SJCRH30 (cell line): ENCODE results near the gene MUC5AC. TPM values are rescaled to one million over a fixed set of nuclear protein-coding genes. Genes with fewer than 3 reads are reported as not detected.

Experiments
- DNase-seq, 2 experiments: peaks; one replicate each; pipeline ENCODE4 v3.0.0-alpha.2; 2015 to 2020
- H3K27ac ChIP-seq: fragments of 250-450 bp; sonication (Bioruptor Pico); 2 replicates; pipeline ENCODE4 v1.5.1; 2020; ENCODE audit warnings: mild to moderate bottlenecking, moderate library complexity
- H3K27me3 ChIP-seq: fragments of 250-450 bp; sonication (Bioruptor Pico); 2 replicates; pipeline ENCODE4 v1.5.1; 2020; ENCODE audit warnings: mild to moderate bottlenecking, moderate library complexity
- H3K36me3 ChIP-seq: fragments of 250-450 bp; sonication (Bioruptor Pico); 2 replicates; pipeline ENCODE4 v1.5.1; 2020; ENCODE audit warnings: mild to moderate bottlenecking, moderate library complexity
- H3K4me1 ChIP-seq: fragments of 250-450 bp; sonication (Bioruptor Pico); 2 replicates; pipeline ENCODE4 v1.5.1; 2020; ENCODE audit warnings: mild to moderate bottlenecking, moderate library complexity
- H3K4me3 ChIP-seq: fragments of 250-450 bp; sonication (Bioruptor Pico); 2 replicates; pipeline ENCODE4 v1.5.1; 2020; ENCODE audit warnings: mild to moderate bottlenecking, moderate library complexity
- H3K9me3 ChIP-seq: fragments of 250-450 bp; sonication (Bioruptor Pico); replicated peaks from 2 replicates; pipeline ENCODE4 v1.5.1; 2020; ENCODE audit warnings: mild to moderate bottlenecking, moderate library complexity
- total RNA-seq: library from RNA; depleted of rRNA; stranded (reverse); fragments of >200 nt; shearing (Covaris generic); gene quantifications from 2 replicates; pipeline ENCODE4 v1.2.3, GENCODE V29; 2014

Gene MUC5AC
- total RNA-seq, 1 experiment from 2014 or later, result not detected

DNA sequence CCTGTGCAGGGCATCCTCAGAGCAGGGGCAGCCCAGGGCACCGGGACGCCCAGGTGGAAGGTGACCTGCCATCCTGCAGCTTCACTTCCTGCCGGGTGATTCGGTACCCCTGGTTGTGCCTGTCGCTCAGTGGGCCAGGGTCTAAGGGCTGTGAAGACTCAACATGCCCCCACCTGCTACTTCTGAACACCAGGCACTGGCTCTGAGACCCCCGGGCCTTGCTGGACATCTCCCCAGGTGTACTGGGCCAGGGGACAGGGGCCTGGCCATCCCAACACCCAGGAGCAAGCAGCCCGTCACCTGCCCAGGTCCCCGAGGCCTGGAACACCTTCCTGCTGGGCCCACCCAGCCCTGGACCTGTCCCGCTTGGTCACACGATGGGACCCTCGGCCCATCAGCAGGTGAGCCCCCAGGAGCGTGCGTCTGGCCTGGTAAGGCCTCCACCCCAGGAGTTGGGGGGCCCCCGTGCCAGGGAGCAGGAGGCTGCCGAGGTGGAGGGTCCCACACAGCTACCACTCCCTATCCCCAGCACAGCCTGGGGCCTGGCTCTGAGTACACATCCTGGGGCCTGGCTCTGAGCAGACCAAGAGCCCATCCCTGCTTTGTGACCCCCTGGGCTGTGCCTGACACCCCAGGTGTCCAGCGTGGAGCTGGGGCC is 61.2 kb downstream of the MUC5AC start:
- no peaks in the 10 kb centered on the region for H3K9me3 ChIP-seq
- no peaks in the 10 kb centered on the region for H3K36me3 ChIP-seq
- H3K4me3 ChIP-seq, result no peak overlapping the region
- peaks cover 10% of the 10 kb centered on the region; the same call in 1 of the 2 replicates for H3K27me3 ChIP-seq
- no peaks in the 10 kb centered on the region for H3K4me1 ChIP-seq
- DNase-seq, result no peak
- no peak overlapping the region for H3K27ac ChIP-seq

DNA sequence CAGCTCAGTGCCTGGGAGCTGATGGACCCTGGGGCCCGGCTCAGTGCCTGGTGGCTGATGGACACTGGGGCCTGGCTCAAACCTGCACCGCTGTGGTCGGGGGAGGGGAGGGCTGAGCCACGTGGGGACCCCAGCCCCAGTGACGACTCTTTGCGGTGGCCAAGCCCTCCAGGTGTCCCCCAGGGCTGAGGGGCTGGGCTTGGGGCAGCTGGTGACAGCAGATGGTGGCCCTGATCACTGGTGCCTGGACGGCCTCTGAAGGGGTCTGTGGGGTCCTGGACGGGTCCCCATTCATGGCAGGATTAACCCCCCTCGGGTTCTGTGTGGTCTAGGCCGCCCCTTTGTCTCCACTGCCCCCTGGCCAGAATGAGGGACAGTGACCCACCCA is 61.7 kb downstream of the MUC5AC start:
- Histone ChIP-seq H3K36me3 (no peaks in the 10 kb centered on the region), H3K4me1 (no peaks in the 10 kb centered on the region), H3K27ac (no peak overlapping the region), H3K9me3 (no peaks in the 10 kb centered on the region), H3K27me3 (peaks cover 10% of the 10 kb centered on the region; the same call in 1 of the 2 replicates), H3K4me3 (no peak overlapping the region)
- DNase-seq, result no peak

DNA sequence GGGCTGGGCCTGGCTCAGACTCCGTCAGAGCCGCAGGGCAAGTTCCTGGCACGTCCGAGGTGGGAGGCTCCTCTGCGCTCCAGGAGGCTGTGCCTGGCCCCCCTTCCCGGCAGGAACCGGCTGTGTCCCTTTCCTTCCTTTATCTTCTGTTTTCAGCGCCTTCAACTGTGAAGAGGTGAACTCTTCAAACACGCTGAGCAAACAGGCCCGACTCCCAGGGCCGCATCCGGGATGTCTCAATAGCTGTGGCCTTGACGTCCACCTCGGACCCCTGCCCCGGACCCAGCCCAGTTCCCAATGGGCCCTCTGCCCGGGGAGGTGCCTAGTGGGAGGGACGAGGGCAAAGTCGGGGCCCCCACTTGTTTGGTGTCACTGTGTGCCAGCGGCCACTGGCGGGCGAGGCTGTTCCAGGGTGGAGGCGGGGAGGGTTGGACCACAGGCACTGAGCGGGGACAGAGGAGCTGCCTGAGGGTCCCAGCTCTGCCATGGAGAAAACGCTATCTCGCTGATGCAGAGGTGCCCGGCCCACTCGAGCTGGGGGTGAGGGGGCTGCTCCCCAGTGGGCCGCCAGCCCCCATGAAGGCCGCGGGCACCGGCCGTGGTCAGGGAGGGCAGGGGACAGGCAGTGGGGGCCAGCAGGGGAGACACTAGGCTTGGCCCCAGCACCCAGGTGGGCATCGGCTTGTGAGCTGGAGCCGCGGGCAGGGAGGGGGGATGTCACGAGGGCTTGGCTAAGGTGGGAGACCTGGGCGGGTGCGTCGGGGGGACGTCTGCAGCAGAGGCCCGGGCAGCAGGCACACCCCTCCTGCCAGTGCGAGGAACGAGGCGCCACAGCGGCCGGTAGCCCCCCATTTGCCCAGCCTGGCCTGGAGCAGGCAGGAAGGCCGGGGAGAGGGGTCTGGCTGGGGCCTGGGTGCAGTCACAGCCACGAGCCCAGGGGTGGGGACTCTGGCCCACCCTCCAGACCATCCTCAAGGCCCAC is 62.4 kb downstream of the MUC5AC start:
- peaks cover 10% of the 10 kb centered on the region; the same call in 1 of the 2 replicates for H3K27me3 ChIP-seq

DNA sequence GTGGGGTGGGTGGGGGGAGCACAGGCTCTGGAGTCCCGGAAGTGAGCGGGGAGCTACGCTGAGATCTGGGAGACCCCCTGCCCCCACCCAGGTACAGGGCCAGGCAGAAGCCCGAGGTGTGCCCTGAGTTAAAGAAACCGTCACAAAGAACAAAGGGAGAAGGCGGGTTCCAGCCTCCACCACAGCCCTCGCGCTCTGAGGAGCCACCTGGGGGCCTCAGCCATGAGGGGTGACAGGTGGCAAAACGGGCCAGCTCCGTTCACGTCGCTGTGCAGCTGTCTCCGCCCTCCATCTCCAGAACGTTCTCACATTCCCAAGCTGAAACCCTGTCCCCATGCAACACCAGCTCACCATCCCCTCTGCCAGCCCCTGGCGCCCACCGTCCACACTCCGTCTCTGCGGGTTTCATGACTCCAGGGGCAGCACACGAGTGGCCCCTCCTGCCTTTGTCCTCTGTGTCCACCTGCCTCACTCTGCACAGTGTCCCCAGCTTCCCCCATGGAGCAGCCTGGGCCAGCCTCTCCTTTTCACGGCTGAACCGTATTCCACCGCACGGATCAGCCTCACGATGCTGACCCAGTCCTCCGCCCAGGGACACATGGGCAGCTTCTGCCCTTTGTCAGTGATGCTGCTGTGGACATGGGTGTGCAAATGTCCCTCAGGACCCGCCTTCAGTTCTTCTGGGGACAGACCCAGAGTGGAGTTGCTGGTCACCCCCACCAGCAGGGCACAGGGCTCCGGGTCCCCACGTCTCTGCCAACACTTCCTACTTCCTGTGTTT is 63.4 kb downstream of the MUC5AC start:
- H3K27me3 ChIP-seq, result peaks cover 16% of the 10 kb centered on the region; the same call in 1 of the 2 replicates
- no peak overlapping the region for H3K27ac ChIP-seq
- H3K4me3 ChIP-seq, result no peak overlapping the region
- no peak for DNase-seq
- H3K36me3 ChIP-seq, result no peaks in the 10 kb centered on the region
- no peaks in the 10 kb centered on the region for H3K4me1 ChIP-seq
- no peaks in the 10 kb centered on the region for H3K9me3 ChIP-seq

More for the DNA sequence above, 62.4 kb downstream of the MUC5AC start:
- Histone ChIP-seq H3K36me3 (no peaks in the 10 kb centered on the region), H3K4me1 (no peaks in the 10 kb centered on the region), H3K4me3 (no peak overlapping the region), H3K9me3 (no peaks in the 10 kb centered on the region), H3K27ac (no peak overlapping the region)
- no peak for DNase-seq

DNA sequence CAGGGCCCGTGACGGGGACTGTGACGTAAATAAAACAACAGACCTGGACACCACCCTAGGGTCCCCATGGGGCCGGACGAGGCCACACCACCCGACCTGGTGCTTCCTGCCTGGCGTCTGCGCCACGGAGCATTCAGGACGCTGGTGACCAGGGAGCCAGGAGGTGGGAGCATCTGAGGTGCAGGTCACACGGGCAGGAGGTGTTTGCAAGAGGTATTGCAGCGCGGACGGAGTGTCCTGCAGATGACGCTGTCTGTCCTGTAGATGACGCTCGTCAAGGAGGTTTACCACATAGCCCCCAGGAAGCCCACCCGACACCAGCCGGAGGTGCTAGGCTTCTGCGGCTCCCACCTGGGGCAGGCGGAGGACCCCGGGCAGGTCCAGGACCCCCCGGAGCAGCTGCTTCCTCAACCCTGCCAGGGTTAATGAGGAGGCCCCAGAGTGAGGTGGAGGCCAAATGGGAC is 64.1 kb downstream of the MUC5AC start:
- H3K4me1 ChIP-seq, result no peaks in the 10 kb centered on the region
- H3K9me3 ChIP-seq, result no peaks in the 10 kb centered on the region
- H3K36me3 ChIP-seq, result no peaks in the 10 kb centered on the region
- H3K27ac ChIP-seq, result no peak overlapping the region
- H3K4me3 ChIP-seq, result no peak overlapping the region
- H3K27me3 ChIP-seq, result peaks cover 16% of the 10 kb centered on the region; the same call in 1 of the 2 replicates
- DNase-seq, result no peak

DNA sequence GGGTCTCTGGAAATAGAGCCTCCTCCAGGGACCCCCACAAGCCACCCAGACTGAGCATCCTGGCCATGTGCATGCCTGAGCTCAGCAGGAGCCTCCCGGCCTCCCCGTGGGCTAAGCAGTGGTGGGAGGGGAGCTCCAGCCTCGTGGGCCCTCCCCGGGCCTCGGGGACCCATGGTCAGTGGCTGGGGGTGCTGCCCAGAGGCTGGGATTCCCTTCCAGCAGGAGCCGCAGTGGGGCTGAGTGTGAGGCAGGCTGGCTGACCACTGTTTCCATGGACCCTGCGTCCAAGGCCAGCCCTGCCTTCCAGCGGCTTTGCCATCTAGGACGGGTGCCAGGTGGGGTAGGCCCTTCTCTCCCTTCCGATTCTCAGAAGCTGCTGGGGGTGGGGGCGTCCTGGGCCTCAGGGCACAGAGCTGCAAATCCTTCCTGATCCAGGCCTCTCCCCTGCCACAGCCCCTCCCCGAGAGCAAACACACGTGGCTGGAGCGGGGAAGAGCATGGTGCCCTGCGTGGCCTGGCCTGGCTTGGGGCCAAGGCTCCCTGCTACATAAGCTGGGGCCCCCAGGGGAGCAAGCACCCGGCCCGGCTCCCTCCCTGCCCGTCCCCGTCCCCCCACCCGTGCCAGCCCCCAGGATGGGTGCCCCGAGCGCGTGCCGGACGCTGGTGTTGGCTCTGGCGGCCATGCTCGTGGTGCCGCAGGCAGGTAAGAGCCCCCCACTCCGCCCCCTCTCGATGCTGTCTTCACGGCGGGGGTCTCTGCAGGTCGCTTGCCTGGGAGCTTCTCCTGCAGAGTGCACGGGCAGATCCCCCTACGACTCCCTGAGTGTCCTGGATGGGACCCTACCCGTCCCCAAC is 65.0 kb downstream of the MUC5AC start, which contains the start of gene MUC5B:
Gene MUC5B (plus strand): TSS at position 576 of the 855 bp plus-strand sequence. CDS start 58 bp downstream, at position 634.
- no peaks in the 10 kb centered on the region for H3K36me3 ChIP-seq
- no peaks in the 10 kb centered on the region for H3K9me3 ChIP-seq
- H3K27me3 ChIP-seq, result peaks cover 16% of the 10 kb centered on the region; the same call in 1 of the 2 replicates
- no peak within 1 kb of the TSS for H3K4me3 ChIP-seq
- no peak within 1 kb of the TSS for H3K27ac ChIP-seq
- H3K4me1 ChIP-seq, result no peaks in the 10 kb centered on the region
- no peak for DNase-seq

DNA sequence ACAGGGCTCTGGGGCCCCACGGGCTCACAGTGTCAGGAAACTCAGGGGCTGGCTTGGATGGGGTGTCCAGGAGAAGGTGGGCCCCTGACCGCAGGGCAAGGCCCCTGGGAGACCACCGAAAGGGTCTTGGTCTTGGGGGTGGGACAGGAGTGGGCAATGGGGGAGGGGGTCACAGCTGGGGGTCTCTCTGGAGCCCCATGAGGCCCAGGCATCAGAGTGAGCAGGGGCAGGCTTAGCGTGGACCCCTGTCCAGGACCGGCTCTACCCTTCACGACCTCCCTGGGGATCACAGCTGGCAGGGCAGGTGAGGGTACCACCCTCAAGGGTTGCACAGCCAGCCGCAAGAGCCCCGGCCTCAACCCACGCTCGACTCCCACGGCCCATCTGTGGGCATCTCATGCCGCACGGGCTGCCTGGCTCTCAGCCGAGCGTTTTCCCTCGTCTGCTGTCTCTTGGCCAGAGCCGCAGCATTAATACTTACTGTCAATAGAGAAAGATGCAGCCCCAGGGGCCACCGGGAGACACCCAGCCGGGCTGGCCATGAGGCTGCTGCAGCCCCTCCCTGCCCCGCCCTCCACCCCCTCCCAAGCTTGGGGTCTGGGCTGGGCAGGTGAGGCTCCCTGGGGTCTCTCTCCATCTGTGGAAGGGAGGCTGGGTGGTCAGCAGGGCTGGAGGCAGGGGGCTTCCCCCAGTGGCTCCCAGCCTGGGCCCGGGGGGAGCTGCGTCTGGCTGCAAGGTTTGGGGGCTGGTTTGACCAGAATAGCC is 65.8 kb downstream of the MUC5AC start:
- Histone ChIP-seq H3K9me3 (no peaks in the 10 kb centered on the region), H3K4me1 (no peaks in the 10 kb centered on the region), H3K27ac (no peak overlapping the region), H3K27me3 (peaks cover 16% of the 10 kb centered on the region; the same call in 1 of the 2 replicates), H3K4me3 (no peak overlapping the region), H3K36me3 (no peaks in the 10 kb centered on the region)
- DNase-seq, result no peak

DNA sequence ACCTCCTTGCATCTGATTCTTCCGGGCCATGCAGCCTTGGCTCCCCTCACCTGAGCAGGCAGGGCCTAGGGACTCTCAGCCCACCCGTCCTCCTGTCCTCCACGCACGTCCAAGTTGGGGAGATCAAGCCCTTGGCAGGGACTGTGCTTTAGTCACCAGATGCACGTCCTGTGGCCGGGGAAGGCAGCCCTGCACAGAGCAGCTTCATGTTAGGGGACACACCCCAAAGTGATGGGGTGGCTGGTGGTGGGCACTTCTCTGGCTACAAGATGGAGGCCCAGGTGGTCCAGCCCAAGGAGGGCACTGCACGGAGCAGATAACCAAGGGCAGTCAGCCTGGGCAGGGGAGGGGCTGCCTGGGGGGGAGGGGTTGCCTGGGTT is 66.3 kb downstream of the MUC5AC start:
- H3K36me3 ChIP-seq, result no peaks in the 10 kb centered on the region
- H3K27ac ChIP-seq, result no peak overlapping the region
- no peaks in the 10 kb centered on the region for H3K9me3 ChIP-seq
- DNase-seq, result no peak
- no peak overlapping the region for H3K4me3 ChIP-seq
- H3K4me1 ChIP-seq, result no peaks in the 10 kb centered on the region
- peaks cover 16% of the 10 kb centered on the region; the same call in 1 of the 2 replicates for H3K27me3 ChIP-seq

DNA sequence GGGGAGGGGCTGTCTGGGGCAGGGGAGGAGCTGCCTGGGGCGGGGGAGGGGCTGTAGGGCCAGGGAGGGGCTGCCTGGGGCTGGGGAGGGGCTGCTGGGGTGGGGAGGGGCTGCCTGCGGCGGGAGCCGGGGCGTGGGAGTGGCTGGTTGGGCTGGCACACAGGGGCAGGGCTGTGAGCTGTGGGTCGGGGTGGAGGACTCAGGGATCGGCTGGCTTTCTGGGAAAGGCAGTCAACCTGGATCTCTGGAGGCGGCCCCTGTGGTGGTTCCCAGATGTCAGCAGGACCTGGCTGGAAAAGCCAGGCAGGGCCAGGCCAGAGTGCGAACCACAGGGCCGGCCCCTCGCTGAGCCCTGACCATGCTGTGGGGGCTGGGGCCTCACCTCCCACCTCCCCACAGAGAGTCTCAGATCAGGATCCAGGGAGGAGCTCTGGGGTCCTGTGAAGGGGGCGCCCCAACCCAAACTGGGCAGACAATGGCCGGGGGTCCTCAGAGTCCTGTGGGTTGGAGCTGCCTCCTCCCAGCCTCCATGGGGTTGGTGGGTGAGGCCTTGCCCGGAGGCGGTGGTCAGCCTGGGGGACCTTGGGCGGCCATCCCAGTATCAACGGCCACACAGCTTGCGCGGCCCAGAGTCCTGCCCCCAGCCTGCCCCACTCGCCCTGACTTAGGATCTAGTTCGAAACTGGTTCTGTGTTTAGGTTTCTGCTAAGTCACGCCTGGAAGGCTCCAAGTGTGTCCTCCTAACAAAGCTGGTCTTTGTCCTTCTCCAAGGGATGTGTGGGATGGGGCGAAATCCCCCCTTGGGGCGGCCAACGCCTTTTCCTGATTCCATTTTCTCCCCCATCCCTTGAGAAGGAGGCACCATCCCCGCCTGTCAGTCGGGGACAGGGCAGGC is 67.0 kb downstream of the MUC5AC start:
- Histone ChIP-seq H3K9me3 (no peaks in the 10 kb centered on the region), H3K4me1 (no peaks in the 10 kb centered on the region), H3K4me3 (no peak overlapping the region), H3K27me3 (peaks cover 20% of the 10 kb centered on the region; the same call in 1 of the 2 replicates), H3K27ac (no peak overlapping the region), H3K36me3 (no peaks in the 10 kb centered on the region)
- no peak for DNase-seq

DNA sequence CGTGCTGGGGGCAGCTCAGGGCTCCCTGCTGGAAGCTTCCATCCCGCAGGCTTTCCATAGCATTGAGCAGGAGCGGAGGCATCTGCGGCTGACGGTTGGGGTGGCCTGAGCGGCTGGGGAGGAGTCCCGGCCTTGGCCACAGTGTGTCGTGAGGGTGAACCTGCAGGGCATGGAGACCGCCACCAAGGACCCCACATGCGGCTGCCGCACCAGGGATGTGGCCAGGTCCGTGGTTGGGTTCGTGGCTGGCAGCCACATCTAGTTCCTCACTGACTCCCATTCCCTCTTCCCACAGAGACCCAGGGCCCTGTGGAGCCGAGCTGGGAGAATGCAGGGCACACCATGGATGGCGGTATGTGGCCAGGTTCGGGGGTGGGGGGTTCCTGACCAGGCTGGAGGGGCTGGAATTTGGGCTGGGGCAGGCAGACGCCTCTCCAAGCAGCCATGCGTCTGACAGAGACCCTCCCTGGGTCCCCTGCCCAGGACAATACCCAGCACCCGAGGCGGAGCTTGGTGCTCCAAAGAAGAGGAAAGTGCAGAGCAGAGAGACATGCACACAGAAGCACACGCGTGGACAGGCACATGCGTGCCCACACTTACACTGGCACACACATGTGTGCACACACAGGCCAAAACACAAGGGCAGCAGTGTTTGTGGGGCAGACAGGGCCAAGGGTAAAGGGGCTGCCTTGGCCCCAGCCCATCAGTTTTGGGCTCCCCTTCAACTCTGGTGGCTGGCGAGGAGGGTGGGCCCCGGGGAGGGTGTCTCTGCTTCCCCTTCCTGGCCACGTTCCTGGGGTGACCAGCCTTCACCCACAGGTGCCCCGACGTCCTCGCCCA is 67.9 kb downstream of the MUC5AC start:
- no peak for DNase-seq
- H3K36me3 ChIP-seq, result no peaks in the 10 kb centered on the region
- no peak overlapping the region for H3K4me3 ChIP-seq
- H3K4me1 ChIP-seq, result no peaks in the 10 kb centered on the region
- no peaks in the 10 kb centered on the region for H3K9me3 ChIP-seq
- H3K27me3 ChIP-seq, result peaks cover 22% of the 10 kb centered on the region; the same call in 1 of the 2 replicates
- H3K27ac ChIP-seq, result no peak overlapping the region

DNA sequence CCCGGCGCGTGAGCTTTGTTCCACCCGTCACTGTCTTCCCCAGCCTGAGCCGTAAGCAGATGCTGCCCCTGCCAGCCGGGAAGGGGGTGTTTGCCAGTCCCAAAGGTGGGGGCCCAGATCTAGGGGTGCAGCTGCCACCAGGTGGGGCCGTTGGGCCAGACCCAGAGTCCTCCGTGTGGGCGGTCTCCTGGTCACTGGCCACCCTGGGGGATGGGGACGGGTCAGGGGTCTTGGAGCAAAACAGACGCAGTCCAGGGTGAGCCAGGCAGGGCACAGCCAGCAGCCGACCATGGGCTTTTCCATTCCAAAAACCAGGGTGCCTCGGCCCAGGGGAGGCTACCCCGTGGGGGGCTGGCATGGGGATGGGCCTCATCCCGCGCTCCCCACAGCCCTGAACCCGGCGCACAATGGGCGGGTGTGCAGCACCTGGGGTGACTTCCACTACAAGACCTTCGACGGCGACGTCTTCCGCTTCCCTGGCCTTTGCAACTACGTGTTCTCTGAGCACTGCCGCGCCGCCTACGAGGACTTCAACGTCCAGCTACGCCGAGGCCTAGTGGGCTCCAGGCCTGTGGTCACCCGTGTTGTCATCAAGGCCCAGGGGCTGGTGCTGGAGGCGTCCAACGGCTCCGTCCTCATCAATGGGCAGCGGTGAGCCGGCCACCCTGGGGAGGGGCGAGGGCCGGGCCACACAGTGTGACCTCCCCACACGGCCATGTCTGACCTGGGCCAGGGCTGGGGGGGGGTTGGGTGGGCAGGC is 68.7 kb downstream of the MUC5AC start:
- Histone ChIP-seq H3K27ac (no peak overlapping the region), H3K27me3 (peaks cover 18% of the 10 kb centered on the region; the same call in 1 of the 2 replicates), H3K4me1 (no peaks in the 10 kb centered on the region), H3K4me3 (no peak overlapping the region), H3K36me3 (no peaks in the 10 kb centered on the region), H3K9me3 (no peaks in the 10 kb centered on the region)
- DNase-seq, result no peak
